A673 (cell line): Measurements from ENCODE around the gene ARSI.

ENCODE experiments used
- EZH2 ChIP-seq: fragments of 200-600 bp; sonication (generic); IDR thresholded peaks from 2 replicates; pipeline ENCODE4 v1.6.1; 2017; ENCODE audit warnings: borderline replicate concordance, low read depth, mild to moderate bottlenecking, mixed read lengths, antibody characterized with exemption, low read length; ENCODE audit not compliant: poor library complexity, severe bottlenecking
- TF ChIP-seq, protein P1 (sequence below): fragments of 300-800, 200-600 bp; sonication (generic); conservative IDR thresholded peaks from 2 replicates; pipeline ENCODE4 v1.5.1; 2017; ENCODE audit warnings: low read depth, mild to moderate bottlenecking, antibody characterized with exemption, low read length, moderate library complexity, mixed read lengths

DNA sequence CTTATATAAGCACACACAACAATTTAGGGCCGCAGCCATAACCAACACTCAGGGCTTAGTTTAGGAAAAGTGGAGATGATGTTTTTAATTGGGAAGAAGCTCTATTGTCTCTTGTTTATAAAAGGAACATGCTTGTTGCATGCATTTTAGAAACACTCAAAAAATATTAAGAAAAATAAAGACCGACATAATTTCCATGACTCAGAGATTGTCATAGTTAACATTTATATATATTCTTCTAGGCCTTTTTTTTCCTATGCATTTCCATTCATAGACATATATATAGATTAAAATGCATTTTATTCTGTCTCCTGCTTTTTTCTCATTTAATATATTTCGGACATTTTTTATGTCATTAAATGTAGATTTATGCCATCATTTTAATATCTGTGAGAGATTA is 13.6 kb upstream of the ARSI start:
- TF ChIP-seq, protein P1, sequence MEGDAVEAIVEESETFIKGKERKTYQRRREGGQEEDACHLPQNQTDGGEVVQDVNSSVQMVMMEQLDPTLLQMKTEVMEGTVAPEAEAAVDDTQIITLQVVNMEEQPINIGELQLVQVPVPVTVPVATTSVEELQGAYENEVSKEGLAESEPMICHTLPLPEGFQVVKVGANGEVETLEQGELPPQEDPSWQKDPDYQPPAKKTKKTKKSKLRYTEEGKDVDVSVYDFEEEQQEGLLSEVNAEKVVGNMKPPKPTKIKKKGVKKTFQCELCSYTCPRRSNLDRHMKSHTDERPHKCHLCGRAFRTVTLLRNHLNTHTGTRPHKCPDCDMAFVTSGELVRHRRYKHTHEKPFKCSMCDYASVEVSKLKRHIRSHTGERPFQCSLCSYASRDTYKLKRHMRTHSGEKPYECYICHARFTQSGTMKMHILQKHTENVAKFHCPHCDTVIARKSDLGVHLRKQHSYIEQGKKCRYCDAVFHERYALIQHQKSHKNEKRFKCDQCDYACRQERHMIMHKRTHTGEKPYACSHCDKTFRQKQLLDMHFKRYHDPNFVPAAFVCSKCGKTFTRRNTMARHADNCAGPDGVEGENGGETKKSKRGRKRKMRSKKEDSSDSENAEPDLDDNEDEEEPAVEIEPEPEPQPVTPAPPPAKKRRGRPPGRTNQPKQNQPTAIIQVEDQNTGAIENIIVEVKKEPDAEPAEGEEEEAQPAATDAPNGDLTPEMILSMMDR = no peak
- no peak for TF ChIP-seq EZH2
